GM11168 (cell line): ENCODE results near the gene SFXN5.

Experiments
- in situ Hi-C: fragments of 300-500 bp; cut with MboI; formaldehyde crosslinking; loops from one replicate; pipeline ENCODE4 v1.12.0; 2022; ENCODE audit warnings: low sequenced_read_pairs; ENCODE audit not compliant: unreplicated experiment

SFXN5 gene

GRCh38 chr2:72931280-72931910 lies 140.1 kb downstream of the SFXN5 start:
- in situ Hi-C loops: no loop called here

DNA sequence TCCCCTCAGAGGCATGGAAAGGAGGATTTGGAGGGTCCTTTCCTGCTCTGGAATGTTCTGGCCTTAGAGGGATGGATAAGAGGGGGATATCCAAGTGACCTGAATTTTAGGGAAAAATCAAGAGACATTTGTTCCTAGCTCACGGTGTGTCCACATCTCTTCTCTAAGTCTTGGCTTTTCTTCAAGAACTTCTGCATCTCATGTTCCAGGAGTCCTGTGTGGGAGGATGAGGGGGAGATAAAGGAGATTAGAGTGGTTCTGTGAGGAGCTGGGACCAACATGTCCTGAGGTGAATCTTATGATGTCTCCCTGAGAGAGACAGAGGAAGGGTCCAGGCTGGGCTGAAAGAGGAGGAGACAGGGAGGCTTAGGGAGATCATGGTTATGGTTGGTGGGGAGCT lies 142.5 kb downstream of the SFXN5 start:
- in situ Hi-C loops: no loop called here

- in situ Hi-C loops: no loop called here
Observed at GRCh38 chr2:72927619-72928550, 143.6 kb downstream of the SFXN5 start.

GRCh38 chr2:72926811-72927465 lies 144.6 kb downstream of the SFXN5 start:
- in situ Hi-C loops: no loop called here

DNA sequence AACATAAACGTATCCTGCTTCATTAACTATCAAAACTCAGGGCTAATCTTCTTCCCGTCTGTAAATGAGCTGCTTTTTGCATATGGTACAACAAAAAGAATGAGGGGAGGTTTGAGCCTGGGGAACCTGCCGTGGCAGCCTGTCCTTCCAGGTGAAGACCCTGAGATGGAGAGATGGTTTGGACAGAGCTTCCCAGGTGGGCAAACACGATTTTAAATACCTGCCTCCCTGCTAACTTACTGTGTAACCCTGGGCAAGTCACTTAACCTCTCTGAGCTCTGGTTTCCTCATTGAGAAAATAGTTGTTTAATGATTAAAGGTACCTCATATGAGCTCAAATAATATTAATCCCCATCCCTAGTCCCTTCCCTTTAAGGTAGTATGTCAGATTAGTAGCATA lies 145.1 kb downstream of the SFXN5 start:
- in situ Hi-C loops: no loop called here

DNA sequence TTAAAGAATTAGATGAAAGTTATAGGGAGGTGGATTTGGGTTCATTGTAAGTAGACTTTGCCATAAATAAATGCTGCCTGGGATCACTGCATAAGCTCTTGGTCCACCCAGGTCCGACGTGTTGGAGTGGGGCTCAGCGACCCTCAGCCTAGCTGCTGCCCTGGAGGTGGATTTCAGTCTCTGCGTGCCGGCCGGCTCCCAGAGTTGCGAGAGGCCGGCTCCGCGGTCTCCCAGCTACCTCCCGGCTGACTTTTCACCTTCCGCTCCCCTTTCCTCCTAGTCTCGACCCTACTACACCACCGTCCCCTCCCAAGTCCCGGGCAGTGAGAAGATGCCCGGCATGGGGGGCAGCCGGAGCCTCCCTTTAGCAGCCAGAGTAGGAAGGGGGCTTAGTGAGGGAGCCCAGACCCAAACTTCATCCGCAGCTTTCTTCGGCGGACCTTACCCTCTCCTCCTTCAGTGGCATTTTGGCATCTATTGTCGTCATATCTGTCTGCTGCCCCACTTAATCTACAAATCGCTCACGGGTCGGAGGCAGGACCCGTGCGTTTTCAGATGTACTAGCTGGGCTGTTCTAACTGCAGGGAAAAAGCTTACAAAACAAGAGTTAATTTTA lies 146.1 kb downstream of the SFXN5 start:
- in situ Hi-C loops: no loop called here

DNA sequence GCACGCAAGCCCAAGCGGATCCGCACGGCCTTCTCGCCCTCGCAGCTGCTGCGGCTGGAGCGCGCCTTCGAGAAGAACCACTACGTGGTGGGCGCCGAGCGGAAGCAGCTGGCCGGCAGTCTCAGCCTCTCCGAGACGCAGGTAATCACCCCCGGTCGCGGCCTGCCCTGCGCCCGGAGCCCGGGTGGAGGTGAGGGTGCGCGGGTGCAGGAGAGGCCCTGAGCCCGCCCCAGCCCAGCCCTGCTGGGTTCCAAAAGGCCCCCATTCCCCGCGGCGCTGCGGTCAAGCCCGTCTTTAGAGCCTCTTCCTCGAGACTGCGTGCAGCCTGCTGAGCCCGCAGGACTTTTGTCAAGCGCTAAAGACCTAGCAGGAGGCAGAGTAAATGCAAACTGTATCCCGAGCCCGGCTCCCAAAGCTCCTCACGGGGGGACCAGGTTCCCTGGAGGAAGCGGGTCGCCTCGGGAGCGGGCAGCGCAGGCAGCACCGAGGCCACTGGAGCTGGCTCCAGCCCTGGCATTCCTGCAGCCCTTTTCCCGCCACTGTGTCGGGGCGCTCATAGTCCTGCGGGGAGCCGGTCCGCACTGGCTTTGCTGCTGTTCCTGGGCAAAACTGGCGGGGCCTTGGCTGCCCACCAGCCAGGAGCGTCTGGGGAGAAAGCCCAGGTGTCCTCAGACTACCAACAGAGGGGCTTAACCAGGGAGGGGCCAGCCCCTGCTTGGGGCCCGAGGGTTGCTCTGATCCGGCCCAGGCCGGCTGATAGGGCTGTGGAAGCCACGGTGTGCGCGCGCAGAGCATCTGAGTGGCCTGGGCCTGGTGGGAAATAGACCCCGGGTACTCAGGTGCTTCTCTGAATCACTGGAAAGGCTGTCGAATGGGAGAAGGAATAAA lies 146.9 kb downstream of the SFXN5 start:
- in situ Hi-C loops: no loop called here

- in situ Hi-C loops: no loop called here
Observed at GRCh38 chr2:72923833-72924352, 147.6 kb downstream of the SFXN5 start.

DNA sequence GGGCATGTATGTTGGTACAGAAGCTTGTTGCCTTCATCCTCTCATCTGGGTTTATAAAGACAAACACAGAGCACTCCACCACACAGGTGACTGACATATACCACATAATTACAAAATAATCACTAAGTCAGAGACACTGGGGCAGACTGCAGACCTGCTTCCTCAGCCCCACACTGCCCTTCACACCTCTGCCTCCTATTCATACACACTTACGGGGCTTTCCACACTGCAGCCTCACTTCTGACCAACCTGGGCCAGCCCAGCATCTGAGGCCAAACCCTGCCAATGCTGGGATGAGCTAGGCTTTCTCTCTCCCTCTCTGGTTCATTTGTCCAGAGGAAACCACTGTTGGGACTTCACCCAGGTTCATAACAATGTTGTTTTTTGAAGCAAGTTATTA lies 149.7 kb downstream of the SFXN5 start:
- in situ Hi-C loops: no loop called here

- in situ Hi-C loops: no loop called here
Observed at GRCh38 chr2:72921088-72921851, 150.2 kb downstream of the SFXN5 start.

DNA sequence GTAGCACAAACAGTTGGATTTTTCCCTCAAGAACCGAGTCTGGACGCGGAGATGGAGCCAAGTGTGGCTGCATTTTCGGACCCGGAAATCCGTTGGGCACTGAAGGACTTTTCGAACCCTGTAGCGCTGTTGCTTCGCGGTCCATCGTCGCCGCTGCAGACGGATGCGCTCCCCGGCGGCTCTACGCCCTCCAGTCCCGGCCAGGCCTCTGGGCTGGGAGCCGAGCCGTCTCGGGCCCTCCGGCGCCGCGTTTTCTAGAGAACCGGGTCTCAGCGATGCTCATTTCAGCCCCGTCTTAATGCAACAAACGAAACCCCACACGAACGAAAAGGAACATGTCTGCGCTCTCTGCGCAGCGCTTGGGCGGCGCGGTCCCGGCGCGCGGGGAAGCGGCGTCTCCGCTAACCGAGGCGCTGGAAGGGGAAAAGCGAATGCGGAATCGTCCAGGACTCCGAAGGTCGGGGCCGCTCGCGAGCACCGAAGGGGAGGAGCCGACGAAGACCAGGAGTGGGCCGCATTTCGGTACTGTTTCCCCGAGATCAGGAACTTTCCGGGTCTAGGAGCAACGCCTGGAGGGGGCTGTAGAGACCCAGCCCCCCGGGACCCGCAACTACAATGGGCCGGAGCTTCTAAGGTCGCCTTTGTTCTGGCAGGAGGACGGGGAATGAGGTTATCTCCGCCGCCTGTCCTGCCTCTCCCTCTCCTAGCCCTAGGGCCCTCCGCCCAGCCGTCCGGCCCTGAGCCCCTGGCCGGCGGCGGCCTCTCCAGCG lies 151.0 kb downstream of the SFXN5 start:
- in situ Hi-C loops: no loop called here

DNA sequence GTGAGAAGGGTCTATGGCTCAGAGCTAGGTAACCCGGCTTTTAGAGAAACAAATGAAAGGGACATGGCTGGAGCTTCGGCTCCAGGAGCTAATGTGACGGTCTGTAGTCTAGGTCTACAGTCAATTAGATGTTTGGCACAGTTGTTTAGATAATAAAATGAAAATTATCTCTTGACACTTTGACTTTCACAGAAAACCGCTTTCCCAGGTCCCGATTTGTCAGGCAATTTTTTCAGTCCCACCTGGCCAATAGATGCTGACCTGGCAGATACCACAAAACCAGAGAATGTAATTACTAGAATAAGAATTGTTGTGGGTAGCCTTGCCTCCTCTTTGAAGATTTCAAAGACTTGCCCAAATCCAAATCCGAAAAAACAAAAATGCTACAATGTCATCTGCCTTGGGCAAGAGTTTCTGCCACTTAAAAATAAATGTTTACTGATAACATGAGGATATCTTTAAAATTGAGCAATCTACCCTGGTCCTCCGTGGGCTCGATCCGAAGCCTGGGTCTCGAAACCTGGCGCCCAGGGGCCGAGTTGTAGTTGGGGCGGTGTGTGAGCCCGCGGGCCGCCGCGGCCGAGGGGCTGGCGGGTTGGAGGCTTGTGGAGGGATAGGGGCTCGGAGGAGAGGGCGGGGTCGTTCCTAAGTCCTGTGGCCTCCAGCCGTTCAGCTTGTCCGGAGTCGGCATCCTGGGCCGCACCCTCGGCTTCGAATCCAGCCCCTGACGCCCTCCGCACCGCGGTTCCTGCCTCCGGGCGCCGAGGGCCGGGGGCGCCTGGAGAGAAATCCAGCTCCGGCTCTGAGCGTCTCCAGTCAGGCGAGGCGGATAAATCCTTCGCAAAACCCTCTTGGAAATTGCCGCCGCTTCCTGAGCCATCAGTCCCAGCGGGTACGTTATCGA lies 151.8 kb downstream of the SFXN5 start:
- in situ Hi-C loops: no loop called here

DNA sequence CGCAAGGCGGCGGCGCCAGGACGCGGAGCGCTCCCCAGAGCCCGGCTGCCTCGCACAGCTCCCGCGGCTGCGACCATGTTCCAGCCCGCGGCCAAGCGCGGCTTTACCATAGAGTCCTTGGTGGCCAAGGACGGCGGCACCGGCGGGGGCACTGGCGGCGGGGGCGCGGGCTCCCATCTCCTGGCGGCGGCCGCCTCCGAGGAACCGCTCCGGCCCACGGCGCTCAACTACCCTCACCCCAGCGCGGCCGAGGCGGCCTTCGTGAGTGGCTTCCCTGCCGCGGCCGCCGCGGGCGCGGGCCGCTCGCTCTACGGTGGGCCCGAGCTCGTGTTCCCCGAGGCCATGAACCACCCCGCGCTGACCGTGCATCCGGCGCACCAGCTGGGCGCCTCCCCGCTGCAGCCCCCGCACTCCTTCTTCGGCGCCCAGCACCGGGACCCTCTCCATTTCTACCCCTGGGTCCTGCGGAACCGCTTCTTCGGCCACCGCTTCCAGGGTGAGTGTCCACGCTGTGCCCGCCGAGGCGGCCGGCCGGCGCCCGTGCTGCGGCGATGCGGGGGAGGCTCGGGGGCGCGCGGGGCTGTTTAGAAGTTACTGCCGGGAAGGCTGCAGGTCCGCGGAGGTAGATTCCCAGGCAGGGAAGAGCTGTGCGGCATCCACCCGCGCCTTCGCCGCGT lies 153.5 kb downstream of the SFXN5 start:
- in situ Hi-C loops: no loop called here

DNA sequence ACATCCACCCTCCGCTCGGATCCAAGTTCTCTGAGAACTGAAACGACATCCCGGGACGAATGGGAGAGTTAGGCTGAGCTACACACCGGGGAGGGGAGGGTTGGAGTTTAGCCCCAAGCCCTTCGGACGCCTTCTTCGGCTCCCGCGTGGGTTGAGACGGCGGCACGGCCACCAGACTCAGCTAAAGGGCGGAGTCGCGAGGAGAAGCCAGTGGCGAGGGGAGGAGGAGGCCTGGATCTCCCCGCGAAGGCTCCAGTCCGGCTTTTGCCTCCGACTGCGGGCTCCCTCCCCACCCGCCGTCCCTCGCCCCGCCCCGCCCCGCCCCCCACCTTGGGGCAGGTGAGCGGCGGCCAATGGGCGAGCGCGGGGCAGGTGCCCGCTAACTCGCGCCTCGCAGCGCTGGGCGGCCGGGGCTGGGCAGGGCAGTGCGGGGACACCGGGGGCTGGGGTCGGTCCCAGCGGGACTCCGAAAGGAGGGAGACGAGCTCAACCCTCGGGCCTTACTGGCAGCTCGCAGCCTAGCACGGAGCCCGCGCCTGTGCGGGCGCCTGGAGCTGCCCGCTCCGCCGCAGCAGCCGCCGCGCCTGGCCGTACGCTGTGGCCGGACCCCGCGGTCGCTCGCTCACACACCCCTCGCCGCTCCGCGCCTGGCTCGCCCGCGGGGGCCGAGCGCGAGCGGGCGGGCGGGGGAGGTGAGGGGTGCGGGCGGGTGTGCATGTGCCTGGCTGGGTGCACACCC lies 154.2 kb downstream of the SFXN5 start, which contains the start of gene EMX1:
Gene EMX1, plus strand, starts transcription at position 382 of the 739 bp plus-strand sequence. Its CDS starts 334 bp downstream, at position 716.
- in situ Hi-C loops: no loop called here

DNA sequence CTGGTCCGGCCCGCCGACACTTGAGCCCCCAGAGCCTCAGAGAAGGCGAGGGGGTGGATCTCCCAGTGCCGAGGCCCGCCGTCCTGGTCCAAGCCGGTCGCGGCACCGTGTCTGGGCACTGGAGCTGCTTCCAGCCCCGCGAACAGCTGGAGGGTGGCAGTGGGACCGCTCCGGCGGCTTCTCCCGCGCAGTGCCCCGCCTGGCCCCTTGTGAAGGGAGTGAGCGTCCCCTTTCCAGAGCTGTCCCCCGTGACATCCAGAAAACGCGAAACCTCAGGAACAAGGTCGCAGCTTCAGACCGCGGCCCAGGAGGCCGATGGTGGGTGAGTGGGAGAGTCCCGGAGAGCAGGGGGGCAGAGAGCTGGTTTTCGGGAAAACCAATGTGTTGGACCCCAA lies 154.8 kb downstream of the SFXN5 start:
- in situ Hi-C loops: no loop called here
